ENCODE measurements around the gene ATRIP.
A peak's percentile ranks its signal among the peaks of the same experiment; 100 is the strongest.

The ATRIP gene

GRCh38 chr3:48464713-48465221 is 18.2 kb downstream of the ATRIP start:
- peak overlapping the region; percentile 99 for H3K27ac ChIP-seq
- no peak for TF ChIP-seq ZFX (IDR thresholded peaks at IDR 0.05)
- TF ChIP-seq CTCF (conservative IDR thresholded peaks at IDR 0.05): no peak

- TF ChIP-seq ZFX (IDR thresholded peaks at IDR 0.05) (no peak), CTCF (conservative IDR thresholded peaks at IDR 0.05) (no peak)
- peak overlapping the region; percentile 99 for H3K27ac ChIP-seq
These were observed 18.6 kb downstream of the ATRIP start for GRCh38 chr3:48465237-48465530.

- H3K27ac ChIP-seq: peak overlapping the region; percentile 99
- TF ChIP-seq ZFX (IDR thresholded peaks at IDR 0.05) (0 out of 2 replicates have a peak, but pooled peaks have one; percentile 29), CTCF (conservative IDR thresholded peaks at IDR 0.05) (peak; percentile 81)
These were observed 19.2 kb downstream of the ATRIP start for GRCh38 chr3:48465531-48466378.

GRCh38 chr3:48466386-48467109 is 20.0 kb downstream of the ATRIP start:
- H3K27ac ChIP-seq: peak overlapping the region; percentile 99
- TF ChIP-seq ZFX (IDR thresholded peaks at IDR 0.05) (no peak; the same call in 1 of the 2 replicates), CTCF (conservative IDR thresholded peaks at IDR 0.05) (no peak)

GRCh38 chr3:48467110-48467454 is 20.5 kb downstream of the ATRIP start:
- peak overlapping the region; percentile 99 for H3K27ac ChIP-seq
- TF ChIP-seq ZFX (IDR thresholded peaks at IDR 0.05): no peak
- TF ChIP-seq CTCF (conservative IDR thresholded peaks at IDR 0.05): no peak

- no peak for TF ChIP-seq CTCF (conservative IDR thresholded peaks at IDR 0.05)
- no peak for TF ChIP-seq ZFX (IDR thresholded peaks at IDR 0.05)
- H3K27ac ChIP-seq: peak overlapping the region; percentile 99
These were observed 21.1 kb downstream of the ATRIP start for GRCh38 chr3:48467473-48468267.

Measured in C4-2B (cell line).